ENCODE data around the gene GLI3.

Gene GLI3

DNA sequence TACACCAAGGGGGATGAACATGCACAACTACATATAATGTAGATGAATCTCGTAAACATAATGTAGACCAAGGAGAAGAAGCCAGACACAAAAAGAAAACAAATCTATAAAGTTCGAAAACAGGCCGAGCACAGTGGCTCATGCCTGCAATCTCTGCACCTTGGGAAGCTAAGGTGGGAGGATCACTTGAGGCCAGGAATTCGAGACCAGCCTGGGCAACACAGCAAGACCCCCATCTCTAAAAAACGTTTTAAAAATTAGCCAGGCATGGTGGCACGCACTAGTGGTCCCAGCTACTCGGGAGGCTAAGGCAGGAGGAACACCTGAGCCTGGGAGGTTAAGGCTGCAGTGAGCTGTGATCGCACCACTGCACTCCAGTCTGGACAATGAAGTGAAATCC, 68.5 kb downstream of the GLI3 start:
- DNase-seq = no peak

DNA sequence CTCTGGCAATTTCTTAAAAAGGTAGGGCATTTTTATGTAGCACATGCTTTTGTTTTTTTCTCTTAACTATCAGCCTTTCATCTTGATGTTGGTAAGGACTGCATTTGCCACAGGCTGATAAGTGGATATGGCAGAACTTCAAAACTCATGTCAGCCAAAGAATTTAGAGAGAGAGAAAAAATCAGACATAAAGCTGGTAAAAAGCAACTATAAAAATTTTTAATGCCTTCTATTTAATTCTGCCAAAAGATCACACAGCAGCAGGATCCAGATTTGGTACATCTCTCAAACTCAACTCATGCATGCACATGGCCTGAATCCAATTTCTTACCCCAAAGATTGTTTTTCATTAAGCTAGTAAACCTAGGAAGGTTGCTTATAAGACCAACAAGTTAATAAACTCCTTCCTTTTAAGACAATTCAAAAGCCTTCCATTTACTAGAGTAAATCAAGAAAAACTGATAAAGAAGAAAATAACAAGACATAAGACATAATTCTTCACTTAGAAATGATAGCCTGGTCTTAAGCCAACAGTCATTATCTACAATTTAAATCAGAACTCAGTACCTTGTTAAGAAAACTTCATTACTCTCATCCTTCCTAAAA, 69.3 kb downstream of the GLI3 start:
- DNase-seq = no peak

DNA sequence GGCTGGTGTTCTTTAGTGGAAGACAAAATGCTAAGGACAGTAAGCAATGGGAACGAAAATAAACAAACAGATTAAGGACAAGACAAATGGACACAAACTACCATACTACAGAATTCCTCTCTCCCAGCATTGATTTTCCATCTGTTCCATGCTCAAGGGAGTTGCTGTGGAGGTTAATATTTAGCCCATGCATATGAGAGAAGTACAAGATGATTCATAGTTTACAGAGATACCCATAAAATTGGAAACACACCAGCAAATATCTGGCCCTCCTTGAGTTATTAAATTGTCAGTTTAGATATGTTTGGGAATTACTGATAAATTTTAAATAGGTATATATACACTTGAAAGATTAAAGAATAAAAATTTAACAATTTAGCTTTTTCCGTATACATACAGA, 69.8 kb downstream of the GLI3 start:
- DNase-seq = no peak

DNA sequence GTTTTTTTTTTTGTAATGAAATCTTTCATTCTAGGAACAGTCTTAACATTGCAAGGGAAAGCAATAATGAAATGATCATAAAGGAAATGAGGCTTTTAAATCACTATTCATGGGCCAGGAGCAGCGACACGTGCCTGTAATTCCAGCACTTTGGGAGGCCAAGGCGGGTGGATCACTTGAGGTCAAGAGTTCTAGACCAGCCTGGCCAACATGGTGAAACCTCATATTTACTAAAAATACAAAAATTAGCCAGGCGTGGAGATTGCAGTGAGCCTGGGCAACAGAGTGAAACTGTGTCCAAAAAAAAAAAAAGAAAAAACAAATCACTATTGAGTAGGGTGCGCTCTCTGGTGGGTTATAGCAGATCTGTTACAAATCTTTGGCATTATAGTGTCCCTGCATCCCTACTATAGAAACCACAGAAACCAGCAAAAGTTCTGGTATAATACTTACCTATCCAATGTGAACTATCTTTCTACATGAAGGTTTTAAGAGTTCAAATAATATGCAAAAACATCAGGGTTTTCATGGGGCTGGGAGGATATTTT, 72.1 kb downstream of the GLI3 start:
- DNase-seq = no peak

DNA sequence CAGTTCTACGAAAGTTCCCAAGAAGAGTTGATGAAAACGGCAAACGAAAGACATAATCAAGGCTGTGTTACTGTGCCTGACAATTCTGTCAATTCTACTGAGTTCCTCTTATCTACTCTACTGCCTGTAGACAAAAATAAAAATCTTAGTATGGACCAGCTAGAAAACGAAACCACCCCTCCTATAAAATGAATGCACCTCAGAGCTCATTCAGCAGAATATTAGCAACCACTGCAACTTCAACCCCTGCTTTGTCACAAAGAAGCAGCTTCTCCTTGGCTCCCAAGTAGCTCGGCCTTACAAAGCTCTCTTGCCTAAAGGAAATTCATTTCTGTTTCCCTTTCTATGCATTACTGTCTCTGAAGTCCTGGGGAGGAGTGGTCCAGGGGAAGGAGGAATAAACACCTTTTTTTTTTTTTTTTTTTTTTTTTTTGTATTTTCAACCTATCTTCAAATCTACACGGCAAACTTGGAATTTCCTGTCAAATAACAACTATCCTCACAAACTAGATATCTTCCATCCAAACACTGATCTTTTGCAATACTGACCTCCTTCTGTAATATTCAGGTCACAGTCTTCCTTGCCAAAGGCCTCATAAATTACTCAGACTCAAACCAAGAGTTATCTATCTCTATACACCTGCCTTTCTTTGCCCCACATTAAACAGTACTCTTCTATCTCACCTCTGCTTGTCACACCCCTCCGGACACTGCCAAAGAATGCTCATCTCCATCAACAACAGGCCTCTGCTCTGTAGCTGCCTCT, 74.3 kb downstream of the GLI3 start:
- no peak for DNase-seq

DNA sequence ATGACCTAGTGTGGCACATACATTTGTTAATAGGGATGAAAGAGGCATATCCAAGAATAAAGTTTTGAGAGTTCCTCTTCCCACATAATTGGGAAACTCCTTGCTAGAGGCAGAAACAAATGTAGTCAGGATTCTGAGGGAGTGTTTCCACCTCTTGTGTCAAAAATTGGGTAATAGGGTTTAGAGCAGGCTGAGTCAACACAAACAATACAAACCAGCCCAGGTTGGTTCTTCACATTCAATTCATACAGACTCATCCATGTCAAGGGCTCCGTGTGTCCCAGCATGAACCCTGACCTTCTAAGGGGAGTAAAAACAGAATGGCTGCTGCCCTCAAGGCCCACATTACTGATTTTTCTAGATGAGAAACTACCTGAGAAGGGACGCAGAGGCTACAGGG, 75.3 kb downstream of the GLI3 start:
- DNase-seq = no peak

DNA sequence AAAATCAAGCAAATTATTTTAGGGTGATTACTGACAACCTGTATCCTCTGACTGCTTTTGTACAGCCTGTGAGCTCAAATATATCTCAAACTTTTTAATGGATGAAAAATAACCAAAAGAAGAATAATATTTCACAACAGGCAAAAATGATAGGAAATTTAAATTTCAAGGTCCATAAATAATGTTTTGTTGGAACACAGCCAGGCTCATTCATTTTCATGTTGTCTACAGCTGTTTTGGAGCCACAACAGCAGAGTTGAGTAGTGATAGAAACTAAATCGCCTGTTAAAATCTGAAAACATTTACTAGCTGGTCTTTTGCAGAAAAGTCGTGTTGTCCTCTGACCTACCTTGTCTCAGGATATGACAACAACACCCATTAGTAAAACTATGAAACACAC, 75.9 kb downstream of the GLI3 start:
- DNase-seq = no peak

DNA sequence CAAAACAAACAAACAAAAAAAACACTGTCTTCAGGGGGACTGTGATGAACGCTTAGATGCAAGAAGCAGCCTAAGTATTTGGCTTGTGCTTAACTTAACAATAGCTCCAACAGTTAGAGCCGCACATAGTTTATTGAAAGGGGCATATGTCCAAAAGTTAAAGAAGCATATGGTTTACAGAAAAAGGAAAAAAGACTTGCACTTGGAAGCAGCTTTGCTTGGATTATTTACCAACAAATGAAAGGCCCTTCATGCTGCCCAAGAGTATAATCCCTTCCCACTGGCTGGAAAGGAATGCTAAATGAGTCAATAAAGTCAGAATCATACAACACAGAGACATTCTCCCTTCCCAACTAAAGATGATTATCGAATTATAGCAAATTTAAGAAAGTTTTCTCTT, 77.9 kb downstream of the GLI3 start:
- DNase-seq = no peak

DNA sequence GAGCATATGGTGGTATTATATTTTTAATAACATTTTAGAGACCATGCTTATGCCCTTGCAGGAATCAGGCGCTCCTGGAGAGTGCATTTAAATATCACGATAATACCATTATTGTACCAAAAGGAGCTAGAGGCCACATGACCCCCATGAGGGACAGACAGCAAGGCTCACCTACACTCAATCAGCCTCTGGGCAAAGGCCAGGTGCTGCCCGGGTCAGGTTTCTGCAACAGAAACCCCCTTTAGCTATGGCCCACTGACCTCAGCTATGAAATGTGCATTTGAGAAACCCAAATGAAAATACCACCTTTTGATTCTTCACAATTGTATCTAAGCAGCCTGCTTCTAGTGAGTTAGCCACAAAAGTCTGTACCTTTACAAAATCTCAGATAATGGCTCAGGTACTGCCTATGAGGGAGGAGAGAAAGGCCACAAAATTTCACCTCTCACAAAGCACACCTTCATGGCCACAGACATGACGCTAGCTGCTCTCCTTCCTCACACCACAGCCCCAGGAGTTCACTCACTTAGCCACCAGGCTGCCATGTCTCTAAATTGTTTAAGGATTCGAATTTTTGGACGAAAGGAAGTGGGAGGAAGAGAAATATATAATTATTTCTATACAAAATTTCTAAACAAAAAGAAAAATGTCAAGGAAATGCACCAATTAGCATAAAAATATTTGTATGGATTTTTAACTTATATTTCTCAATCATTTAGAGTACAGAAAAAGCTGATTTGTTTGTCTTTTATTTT, 79.9 kb downstream of the GLI3 start:
- no peak for DNase-seq

DNA sequence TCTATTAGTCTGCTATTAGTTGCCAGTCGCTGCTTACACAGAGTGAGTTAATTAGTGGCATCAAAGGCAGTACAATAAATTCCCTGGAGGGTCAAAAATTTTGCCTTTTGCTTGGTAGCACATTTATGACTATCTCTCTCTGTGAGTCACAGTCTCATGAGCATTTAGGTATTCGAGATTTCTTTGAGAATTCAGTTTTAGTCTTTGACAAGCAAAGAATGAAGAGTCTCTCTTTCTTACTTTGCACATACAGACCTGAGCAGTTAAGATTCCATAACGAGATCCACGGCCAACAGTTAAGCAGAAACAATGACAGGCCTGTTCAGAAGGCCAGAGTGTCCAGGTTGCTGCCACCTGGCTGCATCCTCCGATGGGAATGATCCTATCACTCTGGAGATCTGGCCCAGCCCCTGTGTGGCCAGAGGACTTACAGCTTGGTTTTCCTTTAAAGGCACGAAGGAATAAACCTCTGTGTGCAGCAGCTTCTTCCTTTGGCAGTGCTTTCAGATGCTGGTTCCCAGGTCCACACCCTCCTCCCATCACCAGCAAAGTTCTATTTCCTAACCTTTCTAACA, 80.6 kb downstream of the GLI3 start:
- DNase-seq = no peak

DNA sequence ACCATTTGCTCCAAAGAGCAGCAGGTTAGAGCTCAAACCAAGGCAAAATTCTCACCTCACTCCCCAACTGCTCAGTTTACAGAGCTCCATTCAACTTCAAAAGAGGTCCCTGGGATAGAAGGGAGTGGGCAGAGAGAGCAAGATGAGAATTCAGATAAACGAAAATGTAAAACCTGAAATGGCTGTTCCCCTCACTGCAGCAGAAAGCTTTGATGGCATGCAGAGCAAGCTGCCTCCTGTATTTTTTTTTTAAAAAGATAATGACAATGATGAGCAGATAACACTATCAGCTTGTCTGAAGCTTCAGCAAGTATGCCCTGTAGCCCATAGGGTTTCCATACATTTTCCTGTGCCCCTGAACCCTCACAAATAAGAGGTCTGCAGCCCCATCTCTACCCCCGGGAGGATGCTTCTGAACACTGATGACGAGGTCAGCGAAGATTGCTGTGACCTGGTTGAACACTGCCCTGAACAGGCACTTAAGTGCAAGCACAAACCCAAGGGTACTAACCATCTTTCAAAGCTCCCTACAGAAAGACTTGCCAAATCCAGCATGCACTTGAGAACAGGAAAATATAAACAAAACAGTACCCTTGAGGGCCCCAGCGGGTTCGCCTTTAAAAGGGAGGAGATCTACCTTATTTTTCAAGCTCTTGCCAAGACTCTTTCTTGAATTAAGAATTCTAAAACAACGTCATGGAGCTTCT, 81.3 kb downstream of the GLI3 start:
- no peak for DNase-seq

DNA sequence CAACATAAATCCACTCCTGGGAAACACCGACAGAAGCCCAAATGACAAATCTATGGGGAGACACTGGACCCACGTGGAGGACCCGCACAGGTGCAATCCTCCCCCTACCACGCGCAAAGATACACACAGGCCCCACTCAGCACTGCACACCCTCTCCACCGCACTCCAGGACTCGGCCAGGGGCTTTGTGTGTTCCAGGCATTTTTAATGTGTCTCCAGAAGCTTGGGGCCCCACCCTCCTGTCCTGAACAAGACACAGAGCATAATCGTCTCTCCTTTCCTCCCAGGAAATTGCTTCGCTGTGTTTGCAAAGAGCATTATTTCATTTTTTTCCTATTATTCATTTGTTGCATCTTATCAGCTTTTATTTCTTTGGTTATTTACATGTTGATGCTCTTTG, 82.8 kb downstream of the GLI3 start:
- no peak for DNase-seq

DNA sequence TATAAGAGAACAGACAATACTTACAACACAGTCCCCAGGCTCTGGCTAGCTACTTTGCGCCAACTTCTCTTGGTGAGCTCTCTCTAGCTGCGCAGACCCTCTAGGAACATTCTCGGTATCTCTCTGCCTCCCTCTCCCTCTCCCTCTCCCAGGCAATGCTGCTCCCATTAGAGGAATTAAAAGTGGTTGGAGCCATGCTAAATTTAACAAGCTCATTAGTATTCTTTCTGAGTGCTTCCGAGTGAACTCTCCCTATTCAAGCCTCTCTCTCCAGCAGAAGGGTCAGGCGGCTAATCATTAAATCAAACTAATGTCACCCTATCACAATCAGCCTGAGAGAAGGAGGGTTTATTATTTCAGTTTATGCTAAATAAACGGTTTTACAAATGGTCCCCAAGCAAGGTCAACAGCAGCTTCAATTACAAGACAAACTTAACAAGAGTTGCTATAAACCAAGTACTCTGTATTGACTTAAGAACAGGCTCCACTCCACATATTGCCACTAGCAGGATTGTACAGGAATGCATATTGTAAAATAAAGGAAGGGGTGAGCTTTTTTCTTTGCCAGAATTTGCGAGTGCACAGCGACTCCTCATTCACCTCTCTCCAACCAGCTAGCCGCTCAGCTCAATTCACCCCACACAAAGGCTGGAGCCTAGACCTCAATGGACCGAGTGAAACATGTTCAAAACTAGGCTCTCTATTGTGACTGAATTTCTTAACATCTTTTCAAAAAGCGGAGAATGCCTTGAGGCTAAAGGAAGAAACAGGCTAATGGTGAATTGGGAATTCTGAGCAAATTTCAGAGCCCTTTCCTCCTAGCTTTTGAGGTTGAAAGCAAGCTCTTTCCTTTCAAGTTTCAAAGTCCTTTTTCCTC, 84.4 kb downstream of the GLI3 start:
- DNase-seq = no peak

DNA sequence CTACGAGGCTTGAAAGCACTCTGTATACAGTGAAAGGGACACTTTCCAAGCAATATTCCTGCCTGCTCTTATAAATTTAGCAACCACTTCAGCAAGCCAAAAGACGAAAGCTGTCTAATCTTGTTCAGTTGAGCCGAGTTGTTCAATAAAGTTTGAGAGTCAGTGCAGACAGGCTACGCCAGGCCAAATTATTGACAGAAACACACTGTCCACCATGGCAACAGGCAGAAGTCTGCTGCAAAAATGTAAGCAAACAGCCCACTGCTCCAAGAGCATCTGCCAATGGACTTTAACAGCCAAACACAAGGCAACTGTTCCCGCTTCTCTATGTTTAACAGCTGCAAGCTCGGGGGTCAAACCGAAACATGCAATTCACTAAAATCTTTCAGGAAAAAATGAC, 85.7 kb downstream of the GLI3 start:
- no peak for DNase-seq

DNA sequence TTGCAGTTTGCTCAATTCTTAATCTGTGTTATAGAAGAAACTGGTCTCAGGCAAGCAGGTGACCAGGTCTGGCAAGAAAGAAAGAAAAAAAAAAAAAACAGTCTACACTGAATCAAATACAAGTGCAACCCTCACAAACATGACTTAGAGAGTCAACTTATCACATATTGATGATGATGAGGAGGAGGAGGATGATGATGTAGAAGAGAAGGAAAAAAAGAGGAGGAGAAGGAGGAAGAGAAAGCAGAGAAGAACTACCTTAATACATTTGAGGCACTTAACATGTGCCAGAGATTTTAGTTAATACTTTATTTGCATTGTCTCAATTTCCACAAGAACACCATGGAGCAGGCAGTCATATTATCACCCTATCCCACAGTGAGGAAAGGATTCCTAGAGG, 91.5 kb downstream of the GLI3 start:
- DNase-seq = no peak

DNA sequence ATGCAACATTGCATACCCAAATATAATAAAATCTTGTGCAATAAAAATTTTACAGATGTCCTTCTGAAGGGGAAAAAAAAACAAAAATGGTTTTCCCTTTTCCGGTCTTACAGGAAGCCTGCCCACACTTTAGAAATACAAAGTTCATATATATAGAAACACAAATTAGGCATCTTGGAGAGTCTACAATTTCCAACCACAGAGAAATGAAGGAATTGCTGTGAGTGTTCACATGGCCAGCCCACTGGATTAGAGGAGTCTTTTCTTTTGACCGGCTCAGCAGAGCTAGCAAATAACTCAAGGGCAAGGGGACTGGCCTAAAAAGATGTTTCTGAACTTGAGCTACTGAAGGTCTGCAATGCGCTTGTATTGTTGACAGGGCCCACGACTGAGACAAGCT, 92.4 kb downstream of the GLI3 start:
- DNase-seq = no peak

DNA sequence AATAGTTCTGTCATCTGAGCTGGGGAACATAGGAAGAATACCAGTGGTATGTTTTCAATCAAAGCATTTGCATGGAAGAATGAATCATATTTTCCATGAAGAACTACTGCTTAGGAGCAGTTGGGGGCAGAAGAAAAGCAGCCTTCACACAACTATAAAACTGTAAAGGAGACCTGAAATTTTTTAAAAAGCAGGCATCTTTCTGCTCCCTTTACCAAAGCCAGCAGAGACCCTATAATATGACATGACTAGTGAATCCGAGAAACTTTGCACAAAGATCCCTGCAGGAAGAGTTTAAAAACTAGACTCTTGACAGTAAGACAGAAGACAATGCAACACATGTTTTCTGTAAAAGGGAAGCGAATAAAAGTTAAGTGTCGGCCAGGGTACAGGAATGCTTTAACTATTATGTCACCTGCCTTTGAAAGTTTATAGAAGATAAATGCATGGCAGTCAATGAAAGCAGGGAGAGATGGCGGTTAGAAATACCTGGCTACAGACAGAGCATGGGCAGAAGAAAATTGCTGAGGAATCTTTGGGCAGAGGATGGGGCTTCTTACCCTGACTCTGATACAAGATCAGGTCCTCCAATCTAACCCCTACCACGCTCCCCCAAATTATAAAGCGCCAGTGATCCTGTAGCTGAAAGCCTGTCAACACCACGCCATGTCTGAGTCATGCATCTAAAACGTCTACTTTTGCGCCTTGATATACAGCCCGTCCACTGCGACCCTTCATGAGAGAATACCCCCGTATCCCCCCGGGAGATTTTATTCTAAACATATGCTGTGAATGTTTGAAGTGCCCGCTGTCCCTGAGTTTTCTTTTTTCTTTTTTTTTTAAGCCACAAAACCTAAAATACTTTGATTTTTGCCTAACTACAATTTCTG, 93.1 kb downstream of the GLI3 start:
- DNase-seq = no peak

DNA sequence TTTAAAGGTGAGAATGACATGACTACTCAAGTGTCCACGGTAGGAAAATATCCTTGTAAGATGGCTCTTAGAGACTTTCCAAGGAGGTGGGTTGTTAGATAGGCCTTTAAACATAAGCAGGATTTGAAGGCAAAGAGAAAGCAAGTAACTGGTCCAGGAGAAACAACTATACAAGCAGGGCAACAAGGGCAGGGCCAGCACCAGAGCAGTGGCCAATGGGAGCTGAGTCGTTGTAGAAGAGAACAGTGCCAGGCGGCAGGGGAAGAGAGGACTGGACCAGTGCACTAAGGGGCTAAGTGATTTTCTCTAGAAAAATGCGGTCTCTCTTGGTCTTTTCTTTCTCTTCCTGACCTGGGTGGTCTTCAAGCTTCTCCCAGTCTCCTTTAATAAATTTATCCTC, 94.9 kb downstream of the GLI3 start:
- no peak for DNase-seq

DNA sequence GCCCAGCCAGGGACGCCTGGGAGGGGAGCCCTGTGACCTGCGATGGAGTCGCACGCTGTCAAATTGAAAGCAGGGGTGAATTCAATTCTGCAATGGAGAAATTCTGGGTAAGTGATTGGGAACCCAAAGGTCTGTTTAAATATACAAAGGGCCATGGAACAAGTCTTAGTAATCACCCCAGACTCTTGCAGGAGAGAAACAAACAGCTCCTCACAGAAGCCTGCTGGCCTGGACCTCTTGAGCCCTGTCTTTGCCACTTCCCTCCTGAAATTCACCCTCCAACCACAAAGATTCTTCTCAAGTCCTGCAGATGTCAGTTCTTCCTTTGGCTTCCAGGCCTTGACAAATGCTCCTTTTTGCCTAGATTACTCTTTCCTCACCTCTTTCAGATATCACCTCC, 97.3 kb downstream of the GLI3 start:
- DNase-seq = no peak

DNA sequence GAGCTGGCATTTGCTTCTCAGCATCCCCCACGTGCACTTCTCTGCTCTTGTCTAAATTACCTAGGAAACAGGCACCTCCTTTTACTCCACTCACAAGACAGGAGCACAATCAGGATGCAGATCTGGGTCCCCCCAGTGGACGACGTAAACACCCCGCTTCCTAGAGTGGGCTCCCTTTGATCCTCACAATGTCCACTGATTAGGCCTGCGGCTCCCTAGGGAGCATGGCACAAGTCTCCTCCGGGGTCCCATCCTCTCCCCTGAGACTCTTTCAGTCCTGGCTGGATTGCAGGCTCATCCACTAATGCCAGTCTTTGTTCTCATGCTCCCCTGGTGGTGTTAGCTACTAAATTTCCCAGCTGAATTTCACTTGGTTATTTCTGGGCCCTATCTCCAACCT, 98.3 kb downstream of the GLI3 start:
- DNase-seq = no peak

DNA sequence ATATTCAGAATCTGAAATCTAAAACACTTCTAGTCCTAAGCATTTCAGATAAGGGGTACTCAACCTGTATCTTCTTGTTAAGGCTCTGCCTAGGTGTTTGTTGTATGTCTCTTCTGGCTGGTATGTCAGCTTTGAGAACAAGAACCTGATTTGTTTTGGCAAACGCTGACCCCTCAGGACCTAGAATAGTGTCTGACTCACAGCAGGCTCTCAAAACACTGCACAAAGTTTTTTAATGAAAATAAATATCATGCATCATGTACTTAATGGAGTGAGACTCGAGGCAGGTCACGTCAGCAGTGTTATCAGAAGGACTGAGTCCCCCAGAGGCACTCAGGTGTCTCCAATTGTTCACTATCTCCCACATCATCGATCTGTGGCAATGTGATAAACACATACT, 99.1 kb downstream of the GLI3 start:
- DNase-seq = no peak
